DOHH2 (cell line): ENCODE results near the gene TSSK6.

Experiments used
- H3F3A ChIP-seq: fragments of 200-600 bp; sonication (generic), shearing (Covaris generic); 2 replicates; pipeline ENCODE4 v1.6.0; 2016; ENCODE audit warnings: antibody characterized with exemption, mild to moderate bottlenecking; ENCODE audit not compliant: control insufficient read depth, insufficient read depth
- H3K27ac ChIP-seq: fragments of 200-600 bp; sonication (generic); 2 replicates; pipeline ENCODE4 v1.5.1; 2014; ENCODE audit warnings: low read depth, mild to moderate bottlenecking, low read length, moderate library complexity
- H3K27me3 ChIP-seq: fragments of 200-600 bp; sonication (generic); 2 replicates; pipeline ENCODE4 v1.6.1; 2014; ENCODE audit warnings: mild to moderate bottlenecking, low read length, mixed read lengths; ENCODE audit not compliant: control insufficient read depth
- H3K36me3 ChIP-seq: fragments of 200-600 bp; sonication (generic); 2 replicates; pipeline ENCODE4 v1.6.1; 2014; ENCODE audit warnings: mild to moderate bottlenecking, low read length, moderate library complexity, mixed read lengths; ENCODE audit not compliant: control insufficient read depth
- H3K4me1 ChIP-seq: fragments of 200-600 bp; sonication (generic); 2 replicates; pipeline ENCODE4 v1.6.1; 2014; ENCODE audit warnings: mild to moderate bottlenecking, low read length, mixed read lengths; ENCODE audit not compliant: control insufficient read depth
- H3K4me2 ChIP-seq: fragments of 200-600 bp; sonication (generic); 2 replicates; pipeline ENCODE4 v1.6.0; 2014; ENCODE audit warnings: mild to moderate bottlenecking, low read length, moderate library complexity
- H3K4me3 ChIP-seq: fragments of 200-600 bp; sonication (generic); 2 replicates; pipeline ENCODE4 v1.5.1; 2014; ENCODE audit warnings: mild to moderate bottlenecking, low read length, mixed read lengths
- H3K79me2 ChIP-seq: fragments of 200-600 bp; sonication (generic); 2 replicates; pipeline ENCODE4 v1.6.1; 2014; ENCODE audit warnings: mild to moderate bottlenecking, low read length, mixed read lengths; ENCODE audit not compliant: control insufficient read depth
- H3K9me2 ChIP-seq: fragments of 200-600 bp; sonication (generic); replicated peaks from 2 replicates; pipeline ENCODE4 v1.6.1; 2014; ENCODE audit warnings: mild to moderate bottlenecking, low read length, mixed read lengths; ENCODE audit not compliant: control insufficient read depth
- H3K9me3 ChIP-seq: fragments of 200-600 bp; sonication (generic); 2 replicates; pipeline ENCODE4 v1.6.1; 2014; ENCODE audit warnings: antibody characterized with exemption, low read length, mixed read lengths; ENCODE audit not compliant: control insufficient read depth, insufficient read depth
- H4K20me1 ChIP-seq: fragments of 200-600 bp; sonication (generic); 2 replicates; pipeline ENCODE4 v1.6.0; 2014; ENCODE audit warnings: low read depth, mild to moderate bottlenecking, antibody characterized with exemption, low read length, moderate library complexity; ENCODE audit not compliant: control insufficient read depth, insufficient read depth
- EZH2phosphoT487 ChIP-seq: fragments of 200-600 bp; sonication (generic); IDR thresholded peaks from 2 replicates; pipeline ENCODE4 v1.6.1; 2017; ENCODE audit warnings: borderline replicate concordance, mild to moderate bottlenecking, antibody characterized with exemption, low read length, moderate library complexity, mixed read lengths
- TF ChIP-seq, protein P1 (sequence below): fragments of 200-600 bp; sonication (generic); IDR thresholded peaks from one replicate; pipeline ENCODE4 v1.5.1; 2014; ENCODE audit warnings: antibody characterized with exemption, mild to moderate bottlenecking, low read depth, low read length; ENCODE audit not compliant: poor library complexity, severe bottlenecking

Gene TSSK6

DNA sequence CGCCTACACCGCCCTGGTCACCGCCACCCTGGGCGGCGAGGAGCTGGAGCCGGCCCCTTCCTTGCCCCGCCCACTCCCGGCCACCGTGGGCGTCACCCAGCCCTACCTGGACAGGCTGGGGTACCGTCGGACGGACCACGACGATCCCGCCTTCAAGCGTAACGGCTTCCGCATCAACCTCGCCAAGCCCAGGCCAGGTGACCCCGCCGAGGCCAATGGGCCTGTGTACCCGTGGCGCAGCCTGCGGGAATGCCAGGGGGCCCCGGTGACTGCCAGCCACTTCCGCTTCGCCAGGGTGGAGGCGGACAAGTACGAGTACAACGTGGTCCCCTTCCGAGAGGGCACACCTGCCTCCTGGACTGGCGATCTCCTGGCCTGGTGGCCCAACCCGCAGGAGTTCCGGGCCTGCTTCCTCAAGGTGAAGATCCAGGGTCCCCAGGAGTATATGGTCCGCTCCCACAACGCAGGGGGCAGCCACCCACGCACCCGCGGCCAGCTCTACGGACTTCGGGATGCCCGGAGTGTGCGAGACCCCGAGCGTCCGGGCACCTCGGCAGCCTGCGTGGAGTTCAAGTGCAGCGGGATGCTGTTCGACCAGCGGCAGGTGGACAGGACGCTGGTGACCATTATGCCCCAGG is 29.7 kb upstream of the TSSK6 start:
- H3K27me3 ChIP-seq = no peaks in the 10 kb centered on the region
- TF ChIP-seq, protein P1, sequence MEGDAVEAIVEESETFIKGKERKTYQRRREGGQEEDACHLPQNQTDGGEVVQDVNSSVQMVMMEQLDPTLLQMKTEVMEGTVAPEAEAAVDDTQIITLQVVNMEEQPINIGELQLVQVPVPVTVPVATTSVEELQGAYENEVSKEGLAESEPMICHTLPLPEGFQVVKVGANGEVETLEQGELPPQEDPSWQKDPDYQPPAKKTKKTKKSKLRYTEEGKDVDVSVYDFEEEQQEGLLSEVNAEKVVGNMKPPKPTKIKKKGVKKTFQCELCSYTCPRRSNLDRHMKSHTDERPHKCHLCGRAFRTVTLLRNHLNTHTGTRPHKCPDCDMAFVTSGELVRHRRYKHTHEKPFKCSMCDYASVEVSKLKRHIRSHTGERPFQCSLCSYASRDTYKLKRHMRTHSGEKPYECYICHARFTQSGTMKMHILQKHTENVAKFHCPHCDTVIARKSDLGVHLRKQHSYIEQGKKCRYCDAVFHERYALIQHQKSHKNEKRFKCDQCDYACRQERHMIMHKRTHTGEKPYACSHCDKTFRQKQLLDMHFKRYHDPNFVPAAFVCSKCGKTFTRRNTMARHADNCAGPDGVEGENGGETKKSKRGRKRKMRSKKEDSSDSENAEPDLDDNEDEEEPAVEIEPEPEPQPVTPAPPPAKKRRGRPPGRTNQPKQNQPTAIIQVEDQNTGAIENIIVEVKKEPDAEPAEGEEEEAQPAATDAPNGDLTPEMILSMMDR = no peak
- TF ChIP-seq EZH2phosphoT487 = no peak
- H3F3A ChIP-seq = no peaks in the 10 kb centered on the region
- H3K79me2 ChIP-seq = no peaks in the 10 kb centered on the region
- no peaks in the 10 kb centered on the region for H3K9me3 ChIP-seq
- H3K9me2 ChIP-seq = no peaks in the 10 kb centered on the region
- H3K36me3 ChIP-seq = no peaks in the 10 kb centered on the region
- H4K20me1 ChIP-seq = no peaks in the 10 kb centered on the region
- H3K27ac ChIP-seq = no peak overlapping the region
- H3K4me3 ChIP-seq = no peak overlapping the region
- peaks cover 11% of the 10 kb centered on the region for H3K4me1 ChIP-seq
- H3K4me2 ChIP-seq = no peak overlapping the region

DNA sequence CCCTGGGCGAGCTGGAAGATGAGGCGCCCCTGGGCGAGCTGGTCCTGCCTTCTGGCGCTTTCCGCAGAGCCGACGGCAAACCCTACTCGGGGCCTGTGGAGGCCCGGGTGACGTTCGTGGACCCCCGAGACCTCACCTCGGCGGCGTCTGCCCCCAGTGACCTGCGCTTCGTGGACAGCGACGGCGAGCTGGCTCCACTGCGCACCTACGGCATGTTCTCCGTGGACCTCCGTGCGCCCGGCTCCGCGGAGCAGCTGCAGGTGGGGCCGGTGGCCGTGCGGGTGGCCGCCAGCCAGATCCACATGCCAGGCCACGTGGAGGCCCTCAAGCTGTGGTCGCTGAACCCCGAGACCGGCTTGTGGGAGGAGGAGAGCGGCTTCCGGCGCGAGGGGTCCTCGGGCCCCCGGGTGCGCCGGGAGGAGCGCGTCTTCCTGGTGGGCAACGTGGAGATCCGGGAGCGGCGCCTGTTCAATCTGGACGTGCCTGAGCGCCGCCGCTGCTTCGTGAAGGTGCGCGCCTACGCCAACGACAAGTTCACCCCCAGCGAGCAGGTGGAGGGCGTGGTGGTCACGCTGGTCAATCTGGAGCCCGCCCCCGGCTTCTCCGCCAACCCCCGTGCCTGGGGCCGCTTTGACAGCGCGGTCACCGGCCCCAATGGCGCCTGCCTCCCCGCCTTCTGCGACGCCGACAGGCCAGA is 29.1 kb upstream of the TSSK6 start:
- TF ChIP-seq EZH2phosphoT487 = no peak
- no peaks in the 10 kb centered on the region for H4K20me1 ChIP-seq
- no peaks in the 10 kb centered on the region for H3K9me3 ChIP-seq
- H3F3A ChIP-seq = no peaks in the 10 kb centered on the region
- no peaks in the 10 kb centered on the region for H3K9me2 ChIP-seq
- H3K4me1 ChIP-seq = peaks cover 11% of the 10 kb centered on the region
- no peak overlapping the region for H3K27ac ChIP-seq
- H3K36me3 ChIP-seq = no peaks in the 10 kb centered on the region
- no peaks in the 10 kb centered on the region for H3K79me2 ChIP-seq
- no peaks in the 10 kb centered on the region; the same call in 1 of the 2 replicates for H3K27me3 ChIP-seq
- H3K4me2 ChIP-seq = no peak overlapping the region
- no peak overlapping the region for H3K4me3 ChIP-seq

DNA sequence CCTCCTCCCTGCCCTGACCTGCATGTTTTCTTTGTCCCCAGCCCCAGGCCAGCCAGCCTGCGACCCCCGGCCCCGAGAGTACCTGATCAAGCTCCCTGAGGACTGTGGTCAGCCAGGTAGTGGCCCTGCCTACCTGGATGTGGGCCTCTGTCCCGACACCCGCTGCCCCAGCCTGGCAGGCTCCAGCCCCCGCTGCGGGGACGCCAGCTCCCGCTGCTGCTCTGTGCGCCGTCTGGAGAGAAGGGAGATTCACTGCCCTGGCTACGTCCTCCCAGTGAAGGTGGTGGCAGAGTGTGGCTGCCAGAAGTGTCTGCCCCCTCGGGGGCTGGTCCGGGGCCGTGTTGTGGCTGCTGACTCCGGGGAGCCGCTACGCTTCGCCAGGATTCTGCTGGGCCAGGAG is 28.3 kb upstream of the TSSK6 start:
- TF ChIP-seq, protein P1 = no peak
- H3K36me3 ChIP-seq = no peaks in the 10 kb centered on the region
- H3F3A ChIP-seq = no peaks in the 10 kb centered on the region; the same call in 1 of the 2 replicates
- no peak overlapping the region for H3K4me3 ChIP-seq
- no peaks in the 10 kb centered on the region for H3K9me3 ChIP-seq
- no peaks in the 10 kb centered on the region for H3K9me2 ChIP-seq
- H3K79me2 ChIP-seq = no peaks in the 10 kb centered on the region
- H3K27ac ChIP-seq = no peak overlapping the region
- H3K4me1 ChIP-seq = peaks cover 15% of the 10 kb centered on the region
- peaks cover 4% of the 10 kb centered on the region for H3K27me3 ChIP-seq
- no peaks in the 10 kb centered on the region for H4K20me1 ChIP-seq
- no peak overlapping the region for H3K4me2 ChIP-seq

DNA sequence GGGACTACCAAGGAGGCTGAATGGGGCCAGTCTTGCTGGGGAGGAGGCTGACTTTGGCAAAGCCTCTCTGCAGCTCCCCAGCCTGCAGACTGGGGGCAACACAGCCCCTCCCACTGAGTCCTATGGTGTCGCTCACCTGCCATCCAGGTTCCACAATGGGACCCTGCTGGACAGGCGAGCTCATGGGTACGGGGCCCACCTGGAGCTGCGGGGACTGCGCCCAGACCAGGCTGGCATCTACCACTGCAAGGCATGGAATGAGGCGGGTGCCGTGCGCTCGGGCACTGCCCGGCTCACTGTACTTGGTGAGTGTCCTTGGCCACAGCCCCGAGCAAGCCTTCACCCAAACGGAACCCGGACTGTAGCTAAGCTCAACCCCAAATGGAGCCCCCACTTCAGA is 27.8 kb upstream of the TSSK6 start:
- H3K4me1 ChIP-seq = peaks cover 20% of the 10 kb centered on the region
- peaks cover 9% of the 10 kb centered on the region for H3K27me3 ChIP-seq
- no peaks in the 10 kb centered on the region for H3K9me3 ChIP-seq
- H3K79me2 ChIP-seq = no peaks in the 10 kb centered on the region
- no peak overlapping the region for H3K4me2 ChIP-seq
- H3K36me3 ChIP-seq = no peaks in the 10 kb centered on the region
- TF ChIP-seq, protein P1 = no peak
- TF ChIP-seq EZH2phosphoT487 = no peak
- H4K20me1 ChIP-seq = no peaks in the 10 kb centered on the region
- H3K9me2 ChIP-seq = no peaks in the 10 kb centered on the region
- H3K4me3 ChIP-seq = no peak overlapping the region
- no peak overlapping the region for H3K27ac ChIP-seq
- H3F3A ChIP-seq = no peaks in the 10 kb centered on the region; the same call in 1 of the 2 replicates
